B cell (primary cell): ENCODE results near the gene SLC44A4. TPM values are rescaled to one million over a fixed set of nuclear protein-coding genes. Genes with fewer than 3 reads are reported as not detected.

Experiments
- ATAC-seq: fragments of 200-7000 bp; cut with Tn5 transposase; one replicate; pipeline ENCODE4 v1.10.0; 2021; ENCODE audit warnings: low read depth, mild to moderate bottlenecking, moderate number of reproducible peaks, moderate library complexity
- CTCF ChIA-PET: fragments of 350-600 bp; sonication (Branson Sonifier 250); formaldehyde crosslinking; loops from one replicate; lab custom pipeline; 2021; ENCODE audit warnings: antibody characterized with exemption, inconsistent platforms; lab: Charles Lee
- POLR2A ChIA-PET: fragments of 350-600 bp; sonication (Branson Sonifier 250); formaldehyde crosslinking; loops from one replicate; lab custom pipeline; 2021; ENCODE audit warnings: antibody characterized with exemption; lab: Charles Lee
- DNase-seq: peaks from one replicate; pipeline ENCODE4 v3.0.0; 2013
- H2AFZ ChIP-seq: 2 replicates; pipeline ENCODE4 v1.6.1; 2012; ENCODE audit warnings: mild to moderate bottlenecking, low read depth, low read length; ENCODE audit not compliant: insufficient read depth, poor library complexity, severe bottlenecking
- H3K27ac ChIP-seq, 2 donors: 1 replicate in 1 of 2; 2 replicates in 1 of 2; pipeline ENCODE4 v1.5.1; 2012 to 2013; ENCODE audit warnings: low read length in 2 of 2, mild to moderate bottlenecking in 2 of 2, moderate library complexity in 1 of 2
- H3K27me3 ChIP-seq, 4 experiments: fragments of 200-600 bp in 1 of 4; sonication (generic) in 1 of 4; replicated peaks in 1 of 4; 1 replicate in 2 of 4; 2 replicates in 2 of 4; pipeline versions ENCODE4 v1.6.1 to v1.7.0; 2013 to 2016; ENCODE audit warnings: low read length in 3 of 4, mild to moderate bottlenecking in 2 of 4, mixed read lengths in 1 of 4, moderate library complexity in 1 of 4; ENCODE audit not compliant: insufficient read depth in 4 of 4, control insufficient read depth in 3 of 4; ENCODE audit errors: control extremely low read depth in 1 of 4
- H3K36me3 ChIP-seq, 2 experiments: replicated peaks in 1 of 2; 1 replicate in 1 of 2; 2 replicates in 1 of 2; pipeline versions ENCODE4 v1.6.1 to v1.7.1; 2013; ENCODE audit warnings: low read length in 1 of 2; ENCODE audit not compliant: insufficient read depth in 2 of 2, control insufficient read depth in 1 of 2; ENCODE audit errors: control extremely low read depth in 1 of 2, extremely low read depth in 1 of 2
- H3K4me1 ChIP-seq, 2 donors: fragments of 200-600 bp in 1 of 2; sonication (generic) in 1 of 2; 1 replicate in 1 of 2; 2 replicates in 1 of 2; pipeline versions ENCODE4 v1.5.1 to v1.6.1; 2013 to 2017; ENCODE audit warnings: low read length in 2 of 2; ENCODE audit not compliant: control insufficient read depth in 2 of 2, insufficient read depth in 2 of 2
- H3K4me2 ChIP-seq: replicated peaks from 2 replicates; pipeline ENCODE3; 2012; ENCODE audit warnings: mild to moderate bottlenecking, low read depth, low read length; ENCODE audit not compliant: poor library complexity, severe bottlenecking
- H3K4me3 ChIP-seq, 5 experiments: fragments of 200-600 bp in 1 of 5; sonication (generic) in 1 of 5; 1 replicate in 3 of 5; 2 replicates in 2 of 5; pipeline versions ENCODE4 v1.5.1 to v1.7.0; 2011 to 2016; ENCODE audit warnings: low read length in 4 of 5, mild to moderate bottlenecking in 4 of 5, low read depth in 2 of 5, control low read depth in 1 of 5, moderate library complexity in 1 of 5; ENCODE audit not compliant: insufficient read depth in 1 of 5; ENCODE audit errors: control extremely low read depth in 1 of 5, extremely low read depth in 1 of 5
- H3K79me2 ChIP-seq: fragments of 200-600 bp; sonication (generic); one replicate; pipeline ENCODE4 v1.6.0; 2016; ENCODE audit warnings: low read length; ENCODE audit not compliant: control insufficient read depth, insufficient read depth
- H3K9ac ChIP-seq: fragments of 200-600 bp; sonication (generic); 2 replicates; pipeline ENCODE4 v1.6.1; 2017; ENCODE audit warnings: mild to moderate bottlenecking, low read length, moderate library complexity
- H3K9me3 ChIP-seq, 3 donors: one replicate each; pipeline versions ENCODE4 v1.6.1 to v1.7.1; 2013; ENCODE audit warnings: low read length in 2 of 3; ENCODE audit not compliant: control insufficient read depth in 2 of 3, insufficient read depth in 1 of 3; ENCODE audit errors: control extremely low read depth in 1 of 3
- H4K20me1 ChIP-seq: 2 replicates; pipeline ENCODE4 v1.6.0; 2012; ENCODE audit warnings: mild to moderate bottlenecking, low read length; ENCODE audit not compliant: insufficient read depth, control insufficient read depth, poor library complexity, severe bottlenecking
- H3K27ac Mint-ChIP-seq: one replicate; pipeline ENCODE4 v1.8.0; 2021; ENCODE audit warnings: mixed read lengths
- H3K27me3 Mint-ChIP-seq: one replicate; pipeline ENCODE4 v1.8.0; 2021; ENCODE audit warnings: mixed read lengths
- H3K4me1 Mint-ChIP-seq: one replicate; pipeline ENCODE4 v1.8.0; 2021; ENCODE audit warnings: mixed read lengths
- H3K4me3 Mint-ChIP-seq: one replicate; pipeline ENCODE4 v1.8.0; 2021; ENCODE audit warnings: mixed read lengths
- H3K9me3 Mint-ChIP-seq: one replicate; pipeline ENCODE4 v1.8.0; 2022; ENCODE audit warnings: mixed read lengths; ENCODE audit not compliant: insufficient read depth
- EZH2 ChIP-seq: IDR thresholded peaks from 2 replicates; pipeline ENCODE4 v1.6.1; 2012; ENCODE audit warnings: borderline replicate concordance, low read depth, mild to moderate bottlenecking, moderate library complexity, low read length; ENCODE audit not compliant: insufficient read depth, poor library complexity, severe bottlenecking
- WGBS: methylation state at CpG from one replicate; pipeline ENCODE4 v1.1.5; 2013; ENCODE audit warnings: missing lambda C conversion rate; ENCODE audit not compliant: insufficient coverage; 5-methylcytosine and 5-hydroxymethylcytosine counted together
- intact Hi-C: fragments of 100-400 bp; cut with micrococcal nuclease; formaldehyde crosslinking; loops from one replicate; pipeline ENCODE4 v1.10.0; 2022
- polyA plus RNA-seq: library from polyadenylated mRNA; depleted of rRNA; stranded (reverse); fragments of >200 nt; gene quantifications from 2 replicates; pipeline ENCODE4 v1.2.3, GENCODE V29; 2012
- total RNA-seq, 2 donors: library from RNA; stranded (reverse); fragments of 120-200 nt in 1 of 2; gene quantifications; 1 replicate in 1 of 2; 2 replicates in 1 of 2; pipeline versions ENCODE4 v1.2.3 to v1.2.4, GENCODE V29; 2013 to 2022
- TF ChIP-seq, protein P1 (sequence below): fragments of 200-600 bp; IDR thresholded peaks from one replicate; pipeline ENCODE4 v1.8.0; 2022; ENCODE audit warnings: antibody characterized with exemption, mild to moderate bottlenecking

SLC44A4 gene
- total and polyA plus RNA-seq, 2 donors (not counting 1 experiment from before 2014, with no cell fraction given): not detected

DNA sequence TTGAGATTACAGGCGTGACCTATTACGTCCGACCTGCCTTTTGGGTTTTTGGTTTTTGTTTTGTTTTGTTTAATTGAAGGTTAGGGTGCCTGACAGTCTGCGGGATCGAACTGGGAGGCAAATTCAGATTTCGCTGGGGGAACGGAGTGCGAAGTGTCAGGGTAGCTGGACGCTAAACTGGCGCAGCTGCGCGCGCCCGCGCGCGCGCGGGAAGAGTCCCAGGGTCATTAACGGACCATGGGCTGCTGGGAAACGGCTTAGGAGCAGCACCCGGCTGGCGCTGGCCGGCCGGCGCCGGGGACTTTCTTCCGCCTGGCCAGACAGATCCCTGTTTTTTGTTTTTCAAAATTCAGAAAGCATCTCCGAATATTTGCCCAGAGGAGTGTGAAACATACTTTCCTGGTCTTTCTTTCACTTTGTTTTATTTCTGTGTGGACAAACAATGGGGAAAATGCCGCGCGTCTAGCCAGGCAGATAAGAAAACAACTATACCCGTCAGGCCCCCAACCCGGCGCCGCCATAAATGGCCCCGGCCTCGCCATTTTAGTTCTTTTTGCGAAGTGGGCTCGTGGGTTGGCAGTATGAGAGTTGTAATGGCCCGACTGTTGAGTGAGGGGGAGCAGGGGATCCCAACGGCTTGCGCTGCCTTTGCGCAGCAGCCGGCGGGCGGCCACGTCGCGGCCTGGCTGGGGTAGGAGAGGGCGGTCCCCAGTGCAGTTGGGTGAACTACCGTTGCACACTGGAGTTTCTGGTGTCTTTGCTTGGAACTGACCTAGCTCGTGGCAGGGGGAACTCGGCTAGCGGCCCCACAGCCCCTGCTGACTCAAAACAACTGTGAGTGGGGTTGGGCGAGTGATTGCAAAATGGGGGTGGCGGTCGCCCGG is 44.2 kb downstream of the SLC44A4 start:
- Mint-ChIP-seq H3K9me3 (no peaks in the 10 kb centered on the region), H3K27me3 (no peaks in the 10 kb centered on the region), H3K27ac (peak overlapping the region; percentile 92), H3K4me1 (peaks cover 56% of the 10 kb centered on the region), H3K4me3 (peak overlapping the region; percentile 87)
- ATAC-seq (peak; percentile 61), DNase-seq (peak; percentile 91)
- Histone ChIP-seq H3K4me1 (peaks cover 44 to 75% of the 10 kb centered on the region in 2 donors), H3K27me3 (no peaks in the 10 kb centered on the region), H3K36me3 (peaks cover 0 to 28% of the 10 kb centered on the region in 2 experiments), H2AFZ (peak overlapping the region; percentile 90), H4K20me1 (peaks cover 15% of the 10 kb centered on the region), H3K9ac (peak overlapping the region; percentile 90), H3K79me2 (peaks cover 55% of the 10 kb centered on the region), H3K27ac (peak overlapping the region; percentile 97 to 98), H3K4me2 (peak overlapping the region; percentile 73), H3K4me3 (peak overlapping the region; percentile 85 to 95 (median 90)), H3K9me3 (no peaks in the 10 kb centered on the region)
- under 1% methylated on average over 52 of the region's 59 CpGs for WGBS
- ChIA-PET CTCF (interaction anchor here (0.6 to 2.4 kb wide), 9 partner anchors 28 to 284 kb away, joined by 3 to 8 read pairs (median 4); partner anchors contain the start of genes LSM2 and NEU1), POLR2A (interaction anchor here (0.6 to 2.1 kb wide), 11 partner anchors 8 to 393 kb away, joined by 3 to 15 read pairs (median 4); partner anchors contain the start of genes BAG6, LSM2, NEU1 and PRRC2A)
- intact Hi-C loops: loop anchor here (1.0 to 10.0 kb wide), 9 partner anchors 28 to 342 kb away; partner anchors contain the start of genes BAG6, DXO, EHMT2 and NEU1
- TF ChIP-seq, protein P1, sequence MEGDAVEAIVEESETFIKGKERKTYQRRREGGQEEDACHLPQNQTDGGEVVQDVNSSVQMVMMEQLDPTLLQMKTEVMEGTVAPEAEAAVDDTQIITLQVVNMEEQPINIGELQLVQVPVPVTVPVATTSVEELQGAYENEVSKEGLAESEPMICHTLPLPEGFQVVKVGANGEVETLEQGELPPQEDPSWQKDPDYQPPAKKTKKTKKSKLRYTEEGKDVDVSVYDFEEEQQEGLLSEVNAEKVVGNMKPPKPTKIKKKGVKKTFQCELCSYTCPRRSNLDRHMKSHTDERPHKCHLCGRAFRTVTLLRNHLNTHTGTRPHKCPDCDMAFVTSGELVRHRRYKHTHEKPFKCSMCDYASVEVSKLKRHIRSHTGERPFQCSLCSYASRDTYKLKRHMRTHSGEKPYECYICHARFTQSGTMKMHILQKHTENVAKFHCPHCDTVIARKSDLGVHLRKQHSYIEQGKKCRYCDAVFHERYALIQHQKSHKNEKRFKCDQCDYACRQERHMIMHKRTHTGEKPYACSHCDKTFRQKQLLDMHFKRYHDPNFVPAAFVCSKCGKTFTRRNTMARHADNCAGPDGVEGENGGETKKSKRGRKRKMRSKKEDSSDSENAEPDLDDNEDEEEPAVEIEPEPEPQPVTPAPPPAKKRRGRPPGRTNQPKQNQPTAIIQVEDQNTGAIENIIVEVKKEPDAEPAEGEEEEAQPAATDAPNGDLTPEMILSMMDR: no peak
- no peak for TF ChIP-seq EZH2
